GM06990 (cell line): ENCODE results near the gene PTPRH.

ENCODE experiments used
- DNase-seq: peaks from one replicate; pipeline ENCODE4 v3.0.0-alpha.2; 2011; ENCODE audit not compliant: insufficient read length; ENCODE audit errors: extremely low read depth
- H3K27me3 ChIP-seq: replicated peaks from 2 replicates; pipeline ENCODE4 v1.6.0; 2011; ENCODE audit warnings: low read length; ENCODE audit not compliant: control insufficient read depth, insufficient read depth
- H3K36me3 ChIP-seq: 2 replicates; pipeline ENCODE4 v1.5.1; 2011; ENCODE audit warnings: low read length; ENCODE audit not compliant: control insufficient read depth, insufficient read depth
- H3K4me3 ChIP-seq: replicated peaks from 2 replicates; pipeline ENCODE4 v1.5.1; 2011; ENCODE audit warnings: low read depth, mild to moderate bottlenecking, control low read depth, low read length
- TF ChIP-seq, protein P1 (sequence below): IDR thresholded peaks from 2 replicates; pipeline ENCODE4 v1.5.1; 2011; ENCODE audit warnings: low read length, control low read depth, mild to moderate bottlenecking, inconsistent platforms; ENCODE audit not compliant: insufficient read depth, poor library complexity, severe bottlenecking

Gene PTPRH

GRCh38 chr19:55141696-55142095 is 67.6 kb downstream of the PTPRH start:
- TF ChIP-seq, protein P1, sequence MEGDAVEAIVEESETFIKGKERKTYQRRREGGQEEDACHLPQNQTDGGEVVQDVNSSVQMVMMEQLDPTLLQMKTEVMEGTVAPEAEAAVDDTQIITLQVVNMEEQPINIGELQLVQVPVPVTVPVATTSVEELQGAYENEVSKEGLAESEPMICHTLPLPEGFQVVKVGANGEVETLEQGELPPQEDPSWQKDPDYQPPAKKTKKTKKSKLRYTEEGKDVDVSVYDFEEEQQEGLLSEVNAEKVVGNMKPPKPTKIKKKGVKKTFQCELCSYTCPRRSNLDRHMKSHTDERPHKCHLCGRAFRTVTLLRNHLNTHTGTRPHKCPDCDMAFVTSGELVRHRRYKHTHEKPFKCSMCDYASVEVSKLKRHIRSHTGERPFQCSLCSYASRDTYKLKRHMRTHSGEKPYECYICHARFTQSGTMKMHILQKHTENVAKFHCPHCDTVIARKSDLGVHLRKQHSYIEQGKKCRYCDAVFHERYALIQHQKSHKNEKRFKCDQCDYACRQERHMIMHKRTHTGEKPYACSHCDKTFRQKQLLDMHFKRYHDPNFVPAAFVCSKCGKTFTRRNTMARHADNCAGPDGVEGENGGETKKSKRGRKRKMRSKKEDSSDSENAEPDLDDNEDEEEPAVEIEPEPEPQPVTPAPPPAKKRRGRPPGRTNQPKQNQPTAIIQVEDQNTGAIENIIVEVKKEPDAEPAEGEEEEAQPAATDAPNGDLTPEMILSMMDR: no peak
- no peaks in the 10 kb centered on the region for H3K36me3 ChIP-seq

GRCh38 chr19:55137915-55138314 is 71.4 kb downstream of the PTPRH start:
- TF ChIP-seq, protein P1: no peak
- peaks cover 3% of the 10 kb centered on the region for H3K27me3 ChIP-seq
- no peak for DNase-seq
- H3K4me3 ChIP-seq: no peak overlapping the region
- no peaks in the 10 kb centered on the region for H3K36me3 ChIP-seq

More at GRCh38 chr19:55141696-55142095, 67.6 kb downstream of the PTPRH start:
- Histone ChIP-seq H3K4me3 (no peak overlapping the region), H3K27me3 (no peaks in the 10 kb centered on the region; the same call in 1 of the 2 replicates)
- DNase-seq: no peak

- H3K27me3 ChIP-seq: peaks cover 3% of the 10 kb centered on the region
- DNase-seq: no peak
- H3K4me3 ChIP-seq: no peak overlapping the region
- TF ChIP-seq, protein P1: no peak
- H3K36me3 ChIP-seq: no peaks in the 10 kb centered on the region
These were observed 72.8 kb downstream of the PTPRH start for GRCh38 chr19:55136399-55137102.

DNA sequence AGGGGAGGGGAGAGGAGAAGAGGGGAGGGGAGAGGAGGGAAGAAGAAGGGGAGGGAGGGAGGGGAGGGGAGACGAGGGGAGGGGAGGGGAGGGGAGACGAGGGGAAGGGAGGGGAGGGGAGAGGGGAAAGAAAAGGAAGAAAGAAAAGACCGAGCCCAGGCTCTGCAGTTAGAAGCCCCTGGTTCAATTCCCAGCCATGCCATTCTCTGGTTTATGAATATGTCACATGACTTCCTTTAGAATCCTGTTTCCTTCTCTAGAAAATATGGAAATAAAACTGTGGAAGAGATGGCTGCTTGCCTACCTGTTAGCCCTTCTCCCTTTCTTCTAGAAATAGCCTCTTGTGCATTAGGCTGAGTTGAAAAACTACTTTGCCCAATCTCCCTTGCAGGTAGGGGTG is 74.6 kb downstream of the PTPRH start:
- DNase-seq: no peak
- Histone ChIP-seq H3K4me3 (no peak overlapping the region), H3K27me3 (peaks cover 3% of the 10 kb centered on the region), H3K36me3 (no peaks in the 10 kb centered on the region)
- TF ChIP-seq, protein P1: no peak

DNA sequence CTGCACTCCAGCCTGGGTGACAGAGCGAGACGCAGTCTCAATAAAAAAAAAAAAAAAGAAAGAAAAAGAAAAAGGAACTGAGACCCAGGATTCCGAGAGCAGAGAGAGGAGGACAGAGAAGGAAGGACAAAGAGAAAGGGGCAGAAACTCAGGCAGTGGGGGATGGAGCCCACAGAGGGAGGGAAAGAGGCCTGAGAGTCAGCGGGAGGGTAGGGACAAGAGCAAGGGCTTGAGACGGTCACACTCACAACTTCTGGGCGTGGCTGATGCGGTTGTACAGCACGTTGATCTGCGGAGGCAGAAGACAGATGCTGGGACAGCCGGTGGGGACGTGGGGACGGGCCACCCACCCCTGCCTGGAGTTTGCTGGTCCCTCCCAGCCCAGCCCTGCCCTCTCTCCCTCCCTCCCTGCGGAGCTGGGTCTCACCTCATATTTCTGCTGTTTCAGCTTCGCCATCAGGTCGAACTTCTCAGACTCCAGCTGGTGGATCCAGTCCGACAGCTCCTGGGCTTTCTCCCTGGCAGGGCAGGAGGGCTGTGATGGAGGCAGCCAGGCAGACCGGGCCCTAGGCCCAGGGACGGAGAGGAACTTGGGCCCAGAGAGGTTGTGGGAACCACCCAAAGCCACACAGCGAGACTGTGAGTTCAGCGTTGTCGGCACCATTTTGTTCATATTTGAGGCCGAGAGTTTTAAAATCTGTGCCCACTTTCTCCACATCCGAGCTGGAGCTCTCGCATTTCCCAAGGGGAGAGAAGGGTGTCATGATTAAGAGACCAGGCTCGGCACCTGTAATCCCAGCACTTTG is 75.5 kb downstream of the PTPRH start:
- Histone ChIP-seq H3K27me3 (peaks cover 3% of the 10 kb centered on the region), H3K36me3 (no peaks in the 10 kb centered on the region), H3K4me3 (no peak overlapping the region)
- no peak for DNase-seq
- TF ChIP-seq, protein P1: no peak
